PC-3 (cell line): ENCODE results near the gene FNIP1. TPM values are rescaled to one million over a fixed set of nuclear protein-coding genes. Genes with fewer than 3 reads are reported as not detected.
"Not testable (repeated sequence)": the region's sequence is repeated elsewhere in the genome, so short reads cannot be mapped to it uniquely, and the experiment has no call there.

ENCODE experiments used
- ATAC-seq: fragments of 200-7000 bp; cut with Tn5 transposase; 2 replicates; pipeline ENCODE4 v1.9.1; 2020; ENCODE audit warnings: mild to moderate bottlenecking, moderate library complexity
- BruUV-seq: library from RNA; stranded (reverse); fragments of 400-500 nt; replicated peaks from 2 replicates; lab custom pipeline; 2021; lab: Mats Ljungman, UMichigan
- CTCF ChIA-PET: fragments of 300-600 bp; sonication (Branson Sonifier 250); formaldehyde crosslinking; loops from one replicate; lab custom pipeline; 2022; ENCODE audit warnings: antibody characterized with exemption; lab: Charles Lee
- POLR2A ChIA-PET: fragments of 300-600 bp; sonication (Branson Sonifier 250); formaldehyde crosslinking; loops from one replicate; lab custom pipeline; 2022; ENCODE audit warnings: antibody characterized with exemption; ENCODE audit not compliant: unreplicated experiment; lab: Charles Lee
- DNase-seq: peaks from one replicate; pipeline ENCODE4 v3.0.0-alpha.2; 2015
- H2AFZ ChIP-seq: fragments of 300-600 bp; sonication (generic); 2 replicates; pipeline ENCODE4 v1.6.0; 2016; ENCODE audit warnings: antibody characterized with exemption, low read length
- H3F3A ChIP-seq: fragments of 300-600 bp; sonication (generic); one replicate; pipeline ENCODE4 v1.6.0; 2017; ENCODE audit warnings: antibody characterized with exemption, low read length, control low read depth, mild to moderate bottlenecking; ENCODE audit not compliant: unreplicated experiment
- H3K27ac ChIP-seq: fragments of 300-600 bp; sonication (generic); 2 replicates; pipeline ENCODE4 v1.5.1; 2016; ENCODE audit warnings: mild to moderate bottlenecking, low read length
- H3K27me3 ChIP-seq: fragments of 300-600 bp; sonication (generic); 2 replicates; pipeline ENCODE4 v1.6.1; 2016; ENCODE audit warnings: low read length, mixed read lengths
- H3K36me3 ChIP-seq: fragments of 300-600 bp; sonication (generic); 2 replicates; pipeline ENCODE4 v1.6.1; 2016; ENCODE audit warnings: low read depth, mixed run types, low read length, mixed read lengths
- H3K4me1 ChIP-seq: fragments of 300-600 bp; sonication (generic); 2 replicates; pipeline ENCODE4 v1.5.1; 2016; ENCODE audit warnings: low read length; ENCODE audit not compliant: insufficient read depth
- H3K4me2 ChIP-seq: fragments of 300-600 bp; sonication (generic); 2 replicates; pipeline ENCODE4 v1.6.0; 2016; ENCODE audit warnings: low read length
- H3K4me3 ChIP-seq: fragments of 300-600 bp; sonication (generic); 2 replicates; pipeline ENCODE4 v1.5.1; 2016; ENCODE audit warnings: mild to moderate bottlenecking, low read length, mixed read lengths
- H3K79me2 ChIP-seq: fragments of 300-600 bp; sonication (generic); 2 replicates; pipeline ENCODE4 v1.6.1; 2017; ENCODE audit warnings: low read length, mixed read lengths
- H3K9ac ChIP-seq: fragments of 300-600 bp; sonication (generic); 2 replicates; pipeline ENCODE4 v1.6.0; 2016; ENCODE audit warnings: mild to moderate bottlenecking, low read length
- H3K9me2 ChIP-seq: fragments of 300-600 bp; sonication (generic); replicated peaks from 2 replicates; pipeline ENCODE4 v1.6.1; 2016; ENCODE audit warnings: mixed run types, low read length, mixed read lengths
- H3K9me3 ChIP-seq: fragments of 300-600 bp; sonication (generic); 2 replicates; pipeline ENCODE4 v1.6.1; 2016; ENCODE audit warnings: low read length, mixed read lengths
- H4K20me1 ChIP-seq: fragments of 300-600 bp; sonication (generic); 2 replicates; pipeline ENCODE4 v1.6.1; 2016; ENCODE audit warnings: low read length, mixed read lengths
- EZH2 ChIP-seq: fragments of 300-600 bp; sonication (generic); IDR thresholded peaks from one replicate; pipeline ENCODE4 v1.6.1; 2017; ENCODE audit warnings: antibody characterized with exemption, mild to moderate bottlenecking, low read length; ENCODE audit not compliant: unreplicated experiment
- EZH2phosphoT487 ChIP-seq: fragments of 300-600 bp; sonication (generic); IDR thresholded peaks from 2 replicates; pipeline ENCODE4 v1.6.1; 2018; ENCODE audit warnings: mild to moderate bottlenecking, antibody characterized with exemption, low read length, borderline replicate concordance
- intact Hi-C: fragments of 100-400 bp; cut with micrococcal nuclease; formaldehyde crosslinking; loops from 2 replicates; pipeline ENCODE4 v1.9.0; 2023
- total RNA-seq: library from RNA; depleted of rRNA; stranded (reverse); fragments of >200 nt; gene quantifications from 2 replicates; pipeline ENCODE4 v1.2.3, GENCODE V29; 2014; rRNA removed
- TF ChIP-seq, protein P1 (sequence below): fragments of 300-600 bp; sonication (generic); conservative IDR thresholded peaks from 2 replicates; pipeline ENCODE4 v1.5.1; 2017; ENCODE audit warnings: antibody characterized with exemption, low read depth, mild to moderate bottlenecking, low read length

FNIP1 gene
- total RNA-seq, 1 experiment from 2014 or later = 15.1 TPM

DNA sequence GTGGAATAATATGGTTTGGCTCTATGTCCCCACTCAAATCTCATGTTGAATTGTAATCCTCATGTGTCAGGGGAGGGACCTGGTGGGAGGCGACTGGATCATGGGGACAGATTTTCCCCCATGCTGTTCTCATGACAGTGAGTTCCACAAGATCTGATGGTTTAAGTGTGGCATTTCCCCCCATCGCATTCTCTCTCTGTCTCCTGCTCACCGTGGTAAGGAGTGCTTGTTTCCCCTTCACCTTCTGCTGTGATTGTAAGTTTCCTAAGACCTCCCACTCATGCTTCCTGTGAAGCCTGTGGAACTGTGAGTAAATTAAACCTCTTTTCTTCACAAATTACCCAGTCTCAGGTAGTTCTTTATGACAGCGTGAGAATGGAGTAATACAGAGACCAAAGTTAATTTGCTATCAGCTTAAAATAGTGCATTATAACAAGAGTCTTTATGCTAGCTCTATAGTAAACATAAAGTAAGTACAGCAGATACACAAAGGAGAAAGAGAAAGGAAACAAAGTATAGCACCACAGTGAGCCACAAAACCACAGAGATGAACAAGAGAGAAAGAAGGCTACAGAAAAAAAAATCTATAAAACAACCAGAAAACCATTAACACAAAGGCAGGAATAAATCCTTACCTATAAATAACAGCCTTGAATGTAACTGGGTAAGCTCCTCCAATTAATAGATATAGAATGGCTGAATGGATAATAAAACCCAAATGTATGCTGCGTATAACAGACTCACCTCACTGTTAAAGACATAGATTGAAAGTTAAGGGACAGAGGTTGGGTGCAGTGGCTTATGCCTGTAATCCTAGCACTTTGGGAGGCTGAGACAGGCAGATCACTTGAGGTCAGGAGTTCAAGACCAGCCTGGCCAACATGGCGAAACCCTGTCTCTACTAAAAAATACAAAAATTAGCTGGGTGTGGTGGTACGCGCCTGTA lies 201.5 kb downstream of the FNIP1 start:
- intact Hi-C loops = loop anchor here (10.0 kb wide), 1 partner anchor 79 kb away; no protein-coding TSS in a partner anchor
- Histone ChIP-seq H3K79me2 (peaks cover 24% of the 10 kb centered on the region), H3K9me3 (no peaks in the 10 kb centered on the region), H3K4me3 (no peak overlapping the region), H3K36me3 (no peaks in the 10 kb centered on the region; the same call in 1 of the 2 replicates), H3K4me2 (no peak overlapping the region), H3K9ac (no peak overlapping the region), H3K27me3 (no peaks in the 10 kb centered on the region), H3K4me1 (no peaks in the 10 kb centered on the region), H3F3A (no peaks in the 10 kb centered on the region), H3K27ac (no peak overlapping the region), H2AFZ (no peak overlapping the region), H3K9me2 (no peaks in the 10 kb centered on the region), H4K20me1 (no peaks in the 10 kb centered on the region)
- BruUV-seq = no TSS peak
- TF ChIP-seq EZH2phosphoT487 (no peak), EZH2 (no peak)
- TF ChIP-seq, protein P1, sequence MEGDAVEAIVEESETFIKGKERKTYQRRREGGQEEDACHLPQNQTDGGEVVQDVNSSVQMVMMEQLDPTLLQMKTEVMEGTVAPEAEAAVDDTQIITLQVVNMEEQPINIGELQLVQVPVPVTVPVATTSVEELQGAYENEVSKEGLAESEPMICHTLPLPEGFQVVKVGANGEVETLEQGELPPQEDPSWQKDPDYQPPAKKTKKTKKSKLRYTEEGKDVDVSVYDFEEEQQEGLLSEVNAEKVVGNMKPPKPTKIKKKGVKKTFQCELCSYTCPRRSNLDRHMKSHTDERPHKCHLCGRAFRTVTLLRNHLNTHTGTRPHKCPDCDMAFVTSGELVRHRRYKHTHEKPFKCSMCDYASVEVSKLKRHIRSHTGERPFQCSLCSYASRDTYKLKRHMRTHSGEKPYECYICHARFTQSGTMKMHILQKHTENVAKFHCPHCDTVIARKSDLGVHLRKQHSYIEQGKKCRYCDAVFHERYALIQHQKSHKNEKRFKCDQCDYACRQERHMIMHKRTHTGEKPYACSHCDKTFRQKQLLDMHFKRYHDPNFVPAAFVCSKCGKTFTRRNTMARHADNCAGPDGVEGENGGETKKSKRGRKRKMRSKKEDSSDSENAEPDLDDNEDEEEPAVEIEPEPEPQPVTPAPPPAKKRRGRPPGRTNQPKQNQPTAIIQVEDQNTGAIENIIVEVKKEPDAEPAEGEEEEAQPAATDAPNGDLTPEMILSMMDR = no peak
- DNase-seq (no peak), ATAC-seq (no peak)
- ChIA-PET POLR2A (no interaction called here), CTCF (no interaction called here)

DNA sequence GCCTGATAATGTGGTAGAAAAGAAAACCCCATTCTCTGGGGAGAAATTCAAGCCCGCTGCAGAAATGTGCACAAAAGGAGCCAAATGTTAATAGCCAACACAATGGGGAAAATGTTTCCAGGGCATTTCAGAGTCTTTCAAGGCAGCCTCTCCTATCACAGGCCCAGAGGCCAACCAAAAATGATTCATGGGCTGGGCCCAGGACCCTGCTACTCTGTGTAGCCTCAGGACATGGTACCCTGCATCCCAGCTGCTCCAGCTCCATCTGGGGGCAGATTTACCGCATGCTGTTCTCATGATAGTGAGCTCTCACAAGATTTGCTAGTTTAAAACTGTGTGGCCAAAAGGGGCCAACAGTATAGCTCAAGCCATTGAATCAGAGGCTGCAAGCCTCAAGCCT lies 202.9 kb downstream of the FNIP1 start:
- Histone ChIP-seq H3F3A (no peaks in the 10 kb centered on the region), H4K20me1 (no peaks in the 10 kb centered on the region), H3K4me1 (no peaks in the 10 kb centered on the region), H3K4me2 (no peak overlapping the region), H3K9me3 (no peaks in the 10 kb centered on the region), H3K9me2 (no peaks in the 10 kb centered on the region), H3K9ac (no peak overlapping the region), H3K4me3 (no peak overlapping the region), H3K36me3 (no peaks in the 10 kb centered on the region; the same call in 1 of the 2 replicates), H2AFZ (no peak overlapping the region), H3K27ac (no peak overlapping the region), H3K27me3 (no peaks in the 10 kb centered on the region), H3K79me2 (peaks cover 24% of the 10 kb centered on the region)
- TF ChIP-seq, protein P1 = no peak
- TF ChIP-seq EZH2 = no peak
- no peak for TF ChIP-seq EZH2phosphoT487
- ChIA-PET POLR2A (no interaction called here), CTCF (no interaction called here)
- no TSS peak for BruUV-seq
- no peak for DNase-seq
- intact Hi-C loops = loop anchor here (10.0 kb wide), 1 partner anchor 81 kb away; no protein-coding TSS in a partner anchor
- ATAC-seq = no peak

GRCh38 chr5:131593436-131593835 lies 203.4 kb downstream of the FNIP1 start:
- H2AFZ ChIP-seq, DNase-seq, H3K9me3 ChIP-seq, H4K20me1 ChIP-seq, ATAC-seq, H3K36me3 ChIP-seq, H3K9ac ChIP-seq, H3F3A ChIP-seq, H3K27ac ChIP-seq, H3K9me2 ChIP-seq, H3K4me3 ChIP-seq, H3K27me3 ChIP-seq, H3K4me1 ChIP-seq, BruUV-seq, H3K4me2 ChIP-seq, CTCF ChIA-PET, POLR2A ChIA-PET: not testable (repeated sequence)
- peaks cover 24% of the 10 kb centered on the region for H3K79me2 ChIP-seq
- intact Hi-C loops = loop anchor here (10.0 kb wide), 1 partner anchor 81 kb away; no protein-coding TSS in a partner anchor

Other genes starting within 250 kb of the FNIP1 start
- 9.7 and 9.8 TPM in 2 replicates for gene RAPGEF6, start 161.8 kb downstream of the FNIP1 start, total RNA-seq
- gene MEIKIN, start 148.6 kb upstream of the FNIP1 start, total RNA-seq = not detected in 2 replicates
- 0.15 and 0.35 TPM in 2 replicates for gene ACSL6, start 214.6 kb upstream of the FNIP1 start, total RNA-seq